Panc1 (cell line): ENCODE results near the gene MS4A8. TPM values are rescaled to one million over a fixed set of nuclear protein-coding genes. Genes with fewer than 3 reads are reported as not detected.
A peak's percentile ranks its signal among the peaks of the same experiment; 100 is the strongest.

ENCODE experiments used
- ATAC-seq: fragments of 200-7000 bp; cut with Tn5 transposase; 2 replicates; pipeline ENCODE4 v1.9.1; 2020; ENCODE audit warnings: mild to moderate bottlenecking, moderate library complexity
- BruUV-seq: library from RNA; stranded (reverse); fragments of 400-500 nt; replicated peaks from 2 replicates; lab custom pipeline; 2021; lab: Mats Ljungman, UMichigan
- CTCF ChIA-PET: fragments of 300-600 bp; sonication (Branson Sonifier 250); formaldehyde crosslinking; loops from one replicate; lab custom pipeline; 2022; ENCODE audit warnings: antibody characterized with exemption; lab: Charles Lee
- POLR2A ChIA-PET: fragments of 300-600 bp; sonication (Branson Sonifier 250); formaldehyde crosslinking; loops from one replicate; lab custom pipeline; 2022; ENCODE audit warnings: antibody characterized with exemption; lab: Charles Lee
- DNase-seq: peaks from one replicate; pipeline ENCODE4 v3.0.0-alpha.2; 2010; ENCODE audit warnings: low read depth, low spot score
- H3K27ac ChIP-seq: 2 replicates; pipeline ENCODE4 v1.5.1; 2011; ENCODE audit warnings: mild to moderate bottlenecking, low read length, inconsistent platforms
- H3K27me3 ChIP-seq: fragments of 200-500 bp; sonication (Bioruptor generic); 2 replicates; pipeline ENCODE4 v1.6.0; 2014; ENCODE audit warnings: low read length, inconsistent platforms; ENCODE audit not compliant: control insufficient read depth, insufficient read depth
- H3K36me3 ChIP-seq: fragments of 200-500 bp; sonication (Bioruptor generic); 2 replicates; pipeline ENCODE4 v1.5.1; 2014; ENCODE audit warnings: inconsistent platforms, mild to moderate bottlenecking, low read length, moderate library complexity; ENCODE audit not compliant: control insufficient read depth, insufficient read depth
- H3K4me1 ChIP-seq: 2 replicates; pipeline ENCODE4 v1.5.1; 2011; ENCODE audit warnings: inconsistent platforms, mild to moderate bottlenecking, low read length, moderate library complexity; ENCODE audit not compliant: control insufficient read depth, insufficient read depth
- H3K4me3 ChIP-seq, 2 experiments: 2 replicates each; pipeline ENCODE4 v1.5.1; 2011 to 2012; ENCODE audit warnings: low read depth in 2 of 2, low read length in 2 of 2, mild to moderate bottlenecking in 2 of 2, inconsistent platforms in 1 of 2, moderate library complexity in 1 of 2
- H3K9me3 ChIP-seq: fragments of 200-500 bp; sonication (Bioruptor generic); 2 replicates; pipeline ENCODE4 v1.5.1; 2014; ENCODE audit warnings: low read depth, mild to moderate bottlenecking, inconsistent platforms, low read length, moderate library complexity; ENCODE audit not compliant: control insufficient read depth, insufficient read depth
- POLR2AphosphoS5 ChIP-seq: IDR thresholded peaks from 2 replicates; pipeline ENCODE4 v1.6.1; 2012; ENCODE audit warnings: mild to moderate bottlenecking, low read depth, low read length, moderate library complexity
- SIN3A ChIP-seq: IDR thresholded peaks from 2 replicates; pipeline ENCODE4 v1.6.1; 2012; ENCODE audit warnings: low read depth, mild to moderate bottlenecking, low read length, moderate library complexity, borderline replicate concordance; ENCODE audit not compliant: insufficient read depth
- TCF7L2 ChIP-seq: IDR thresholded peaks from 2 replicates; pipeline ENCODE4 v1.6.1; 2011; ENCODE audit warnings: mild to moderate bottlenecking, low read depth, low read length, inconsistent platforms
- in situ Hi-C: cut with HindIII; loops from 2 replicates; pipeline ENCODE4 v1.10.0; 2016; ENCODE audit warnings: low sequenced_read_pairs, low pct_unique_long_range_greater_than_20kb
- intact Hi-C: fragments of 100-400 bp; cut with micrococcal nuclease; formaldehyde crosslinking; loops from one replicate; pipeline ENCODE4 v1.10.0; 2022; ENCODE audit not compliant: unreplicated experiment
- total RNA-seq: library from RNA; stranded (reverse); gene quantifications from one replicate; pipeline ENCODE4 v1.2.1, GENCODE V29; 2021; ENCODE audit not compliant: unreplicated experiment
- TF ChIP-seq, protein P1 (sequence below), 2 experiments: IDR thresholded peaks; 2 replicates each; pipeline ENCODE4 v1.6.1; 2011 to 2012; ENCODE audit warnings: low read depth in 2 of 2, control low read depth in 1 of 2, low read length in 1 of 2, mild to moderate bottlenecking in 1 of 2, moderate library complexity in 1 of 2; ENCODE audit not compliant: insufficient read depth in 1 of 2
- TF ChIP-seq, protein P2 (sequence below): fragments of 450-650 bp; IDR thresholded peaks from 2 replicates; pipeline ENCODE4 v1.5.1; 2017; ENCODE audit warnings: mild to moderate bottlenecking

MS4A8 gene
- total RNA-seq, 1 experiment from 2014 or later: not detected

DNA sequence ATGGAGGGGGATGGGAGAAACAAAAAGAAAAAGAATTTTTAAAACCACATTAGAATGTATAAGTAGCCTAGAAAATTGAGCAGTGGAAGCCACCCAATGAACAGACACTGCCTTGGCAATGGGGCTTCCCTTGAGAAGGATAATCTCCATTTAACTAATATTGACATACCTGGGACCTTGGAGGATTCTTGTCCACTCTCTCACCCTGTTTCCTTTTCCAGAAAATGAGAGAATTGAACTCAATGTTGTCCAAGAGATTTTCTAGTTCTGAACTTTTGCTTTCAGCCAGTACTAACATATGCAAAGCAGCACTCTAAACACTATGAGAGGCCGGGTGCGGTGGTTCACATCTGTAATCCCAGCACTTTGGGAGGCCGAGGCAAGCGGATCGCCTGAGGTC, 524 bp downstream of the MS4A8 start:
- intact Hi-C loops: no loop called here
- CTCF ChIA-PET: no interaction called here
- no peak overlapping the region for H3K27ac ChIP-seq

DNA sequence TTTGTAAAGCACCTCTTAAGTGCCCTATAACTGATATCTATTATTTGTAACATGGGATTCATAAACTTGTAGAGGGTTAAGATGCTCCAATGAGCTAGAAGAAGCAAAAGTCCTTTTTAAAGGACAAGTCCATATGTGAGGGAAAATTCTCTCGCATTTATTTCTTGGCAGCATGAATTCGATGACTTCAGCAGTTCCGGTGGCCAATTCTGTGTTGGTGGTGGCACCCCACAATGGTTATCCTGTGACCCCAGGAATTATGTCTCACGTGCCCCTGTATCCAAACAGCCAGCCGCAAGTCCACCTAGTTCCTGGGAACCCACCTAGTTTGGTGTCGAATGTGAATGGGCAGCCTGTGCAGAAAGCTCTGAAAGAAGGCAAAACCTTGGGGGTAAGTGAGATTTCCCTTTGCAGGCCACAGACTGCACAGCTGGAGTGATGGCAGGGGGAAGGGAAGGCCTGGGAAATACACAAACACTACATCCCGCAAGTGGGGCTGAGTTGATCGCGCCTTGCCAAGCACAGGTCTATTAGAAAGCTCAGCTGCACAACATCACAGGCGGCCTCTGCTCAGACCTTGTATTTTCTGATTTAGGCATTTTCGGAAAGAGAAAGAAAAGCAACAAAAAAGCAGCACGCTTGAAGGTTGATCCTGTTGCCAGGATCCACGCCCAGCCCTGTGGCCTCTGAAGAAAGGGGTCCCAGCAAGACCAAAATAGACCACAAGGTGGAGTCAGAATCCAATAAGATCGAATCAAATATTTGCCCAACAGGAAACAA, 1.5 kb downstream of the MS4A8 start:
- peak; percentile 56; the same call in 1 of the 2 replicates for ATAC-seq
- H3K27me3 ChIP-seq: no peaks in the 10 kb centered on the region; the same call in 1 of the 2 replicates
- no peak for DNase-seq
- ChIA-PET CTCF (no interaction called here), POLR2A (no interaction called here)
- no peak overlapping the region for H3K4me3 ChIP-seq
- H3K36me3 ChIP-seq: no peaks in the 10 kb centered on the region
- intact Hi-C loops: no loop called here
- in situ Hi-C loops: no loop called here
- no peaks in the 10 kb centered on the region for H3K4me1 ChIP-seq
- BruUV-seq: no TSS peak
- H3K9me3 ChIP-seq: no peaks in the 10 kb centered on the region
- TF ChIP-seq, protein P1, sequence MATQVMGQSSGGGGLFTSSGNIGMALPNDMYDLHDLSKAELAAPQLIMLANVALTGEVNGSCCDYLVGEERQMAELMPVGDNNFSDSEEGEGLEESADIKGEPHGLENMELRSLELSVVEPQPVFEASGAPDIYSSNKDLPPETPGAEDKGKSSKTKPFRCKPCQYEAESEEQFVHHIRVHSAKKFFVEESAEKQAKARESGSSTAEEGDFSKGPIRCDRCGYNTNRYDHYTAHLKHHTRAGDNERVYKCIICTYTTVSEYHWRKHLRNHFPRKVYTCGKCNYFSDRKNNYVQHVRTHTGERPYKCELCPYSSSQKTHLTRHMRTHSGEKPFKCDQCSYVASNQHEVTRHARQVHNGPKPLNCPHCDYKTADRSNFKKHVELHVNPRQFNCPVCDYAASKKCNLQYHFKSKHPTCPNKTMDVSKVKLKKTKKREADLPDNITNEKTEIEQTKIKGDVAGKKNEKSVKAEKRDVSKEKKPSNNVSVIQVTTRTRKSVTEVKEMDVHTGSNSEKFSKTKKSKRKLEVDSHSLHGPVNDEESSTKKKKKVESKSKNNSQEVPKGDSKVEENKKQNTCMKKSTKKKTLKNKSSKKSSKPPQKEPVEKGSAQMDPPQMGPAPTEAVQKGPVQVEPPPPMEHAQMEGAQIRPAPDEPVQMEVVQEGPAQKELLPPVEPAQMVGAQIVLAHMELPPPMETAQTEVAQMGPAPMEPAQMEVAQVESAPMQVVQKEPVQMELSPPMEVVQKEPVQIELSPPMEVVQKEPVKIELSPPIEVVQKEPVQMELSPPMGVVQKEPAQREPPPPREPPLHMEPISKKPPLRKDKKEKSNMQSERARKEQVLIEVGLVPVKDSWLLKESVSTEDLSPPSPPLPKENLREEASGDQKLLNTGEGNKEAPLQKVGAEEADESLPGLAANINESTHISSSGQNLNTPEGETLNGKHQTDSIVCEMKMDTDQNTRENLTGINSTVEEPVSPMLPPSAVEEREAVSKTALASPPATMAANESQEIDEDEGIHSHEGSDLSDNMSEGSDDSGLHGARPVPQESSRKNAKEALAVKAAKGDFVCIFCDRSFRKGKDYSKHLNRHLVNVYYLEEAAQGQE (IDR thresholded peaks at IDR 0.05; ENCODE audit: insufficient read depth in 1 of 2, low read depth in 2 of 2, low read length in 1 of 2): no peak
- TF ChIP-seq, protein P2, sequence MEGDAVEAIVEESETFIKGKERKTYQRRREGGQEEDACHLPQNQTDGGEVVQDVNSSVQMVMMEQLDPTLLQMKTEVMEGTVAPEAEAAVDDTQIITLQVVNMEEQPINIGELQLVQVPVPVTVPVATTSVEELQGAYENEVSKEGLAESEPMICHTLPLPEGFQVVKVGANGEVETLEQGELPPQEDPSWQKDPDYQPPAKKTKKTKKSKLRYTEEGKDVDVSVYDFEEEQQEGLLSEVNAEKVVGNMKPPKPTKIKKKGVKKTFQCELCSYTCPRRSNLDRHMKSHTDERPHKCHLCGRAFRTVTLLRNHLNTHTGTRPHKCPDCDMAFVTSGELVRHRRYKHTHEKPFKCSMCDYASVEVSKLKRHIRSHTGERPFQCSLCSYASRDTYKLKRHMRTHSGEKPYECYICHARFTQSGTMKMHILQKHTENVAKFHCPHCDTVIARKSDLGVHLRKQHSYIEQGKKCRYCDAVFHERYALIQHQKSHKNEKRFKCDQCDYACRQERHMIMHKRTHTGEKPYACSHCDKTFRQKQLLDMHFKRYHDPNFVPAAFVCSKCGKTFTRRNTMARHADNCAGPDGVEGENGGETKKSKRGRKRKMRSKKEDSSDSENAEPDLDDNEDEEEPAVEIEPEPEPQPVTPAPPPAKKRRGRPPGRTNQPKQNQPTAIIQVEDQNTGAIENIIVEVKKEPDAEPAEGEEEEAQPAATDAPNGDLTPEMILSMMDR: peak; percentile 74
- no peak for TF ChIP-seq POLR2AphosphoS5
- TF ChIP-seq TCF7L2: no peak
- no peak overlapping the region for H3K27ac ChIP-seq

More for the DNA sequence above, 524 bp downstream of the MS4A8 start:
- POLR2A ChIA-PET: no interaction called here
- no peak overlapping the region for H3K4me3 ChIP-seq
- in situ Hi-C loops: no loop called here
- BruUV-seq: no TSS peak
- ATAC-seq (no peak), DNase-seq (no peak)
- no peaks in the 10 kb centered on the region for H3K4me1 ChIP-seq
- TF ChIP-seq TCF7L2: no peak
- TF ChIP-seq SIN3A: no peak
- TF ChIP-seq POLR2AphosphoS5: no peak
- TF ChIP-seq, protein P1 (IDR thresholded peaks at IDR 0.05; ENCODE audit: insufficient read depth in 1 of 2, low read depth in 2 of 2, low read length in 1 of 2): no peak
- TF ChIP-seq, protein P2: no peak
- no peaks in the 10 kb centered on the region for H3K9me3 ChIP-seq
- no peaks in the 10 kb centered on the region; the same call in 1 of the 2 replicates for H3K27me3 ChIP-seq
- H3K36me3 ChIP-seq: no peaks in the 10 kb centered on the region
